DMS53 (cell line): Measurements from ENCODE around the gene GNAS.

ENCODE experiments used
- DNase-seq: peaks from one replicate; lab custom pipeline; 2025; lab: John Stamatoyannopoulos, UW

GNAS gene

GRCh38 chr20:58899512-58899911, 47.0 kb downstream of the GNAS start:
- no peak for DNase-seq

GRCh38 chr20:58900397-58900796, 47.9 kb downstream of the GNAS start:
- DNase-seq = no peak

- no peak for DNase-seq
Measured at GRCh38 chr20:58901488-58902402, 49.2 kb downstream of the GNAS start.

- no peak for DNase-seq
Measured at GRCh38 chr20:58903614-58904013, 51.1 kb downstream of the GNAS start.

GRCh38 chr20:58905236-58905635, 52.7 kb downstream of the GNAS start:
- no peak for DNase-seq

- no peak for DNase-seq
Measured at GRCh38 chr20:58906111-58906510, 53.6 kb downstream of the GNAS start.

GRCh38 chr20:58906894-58907293, 54.4 kb downstream of the GNAS start:
- DNase-seq = no peak

- peak; percentile 64 for DNase-seq
Measured at GRCh38 chr20:58907320-58908137, 55.0 kb downstream of the GNAS start.

DNA sequence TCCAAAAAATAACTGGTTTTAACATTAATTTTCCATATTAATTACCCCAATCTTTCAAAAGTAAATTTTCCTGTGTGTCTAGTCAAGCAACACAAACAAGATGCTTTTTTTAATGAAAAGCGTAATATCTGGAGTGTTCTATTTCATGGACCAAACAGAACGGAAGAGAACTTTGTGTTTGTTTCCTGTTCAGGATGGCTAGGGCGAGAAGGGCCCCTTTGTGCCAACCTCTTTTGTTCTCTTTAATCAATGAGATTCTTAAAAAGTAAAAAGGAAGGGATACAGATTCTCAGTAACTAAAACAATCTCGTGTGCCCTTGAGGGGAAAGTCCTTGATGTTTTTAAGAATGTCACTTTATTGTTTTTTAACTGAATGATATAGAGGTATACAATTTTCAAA, 55.7 kb downstream of the GNAS start:
- no peak for DNase-seq

- DNase-seq = no peak
Measured at GRCh38 chr20:58908941-58909340, 56.4 kb downstream of the GNAS start.

DNA sequence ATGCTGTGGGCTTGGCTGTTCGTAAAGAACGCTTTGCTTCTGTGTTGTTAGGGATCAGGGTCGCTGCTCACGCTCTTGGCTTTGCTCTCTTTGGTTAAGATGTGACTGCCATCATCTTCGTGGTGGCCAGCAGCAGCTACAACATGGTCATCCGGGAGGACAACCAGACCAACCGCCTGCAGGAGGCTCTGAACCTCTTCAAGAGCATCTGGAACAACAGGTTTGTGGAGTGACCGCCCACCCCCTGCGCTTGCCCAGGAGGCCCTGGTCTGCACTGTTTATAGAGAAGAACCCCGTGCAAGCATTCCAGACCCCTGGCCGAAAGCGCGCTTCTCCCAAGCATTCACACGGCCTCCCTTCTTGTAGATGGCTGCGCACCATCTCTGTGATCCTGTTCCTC, 57.1 kb downstream of the GNAS start:
- DNase-seq = no peak

GRCh38 chr20:58910473-58910872, 58.0 kb downstream of the GNAS start:
- DNase-seq = no peak

DNA sequence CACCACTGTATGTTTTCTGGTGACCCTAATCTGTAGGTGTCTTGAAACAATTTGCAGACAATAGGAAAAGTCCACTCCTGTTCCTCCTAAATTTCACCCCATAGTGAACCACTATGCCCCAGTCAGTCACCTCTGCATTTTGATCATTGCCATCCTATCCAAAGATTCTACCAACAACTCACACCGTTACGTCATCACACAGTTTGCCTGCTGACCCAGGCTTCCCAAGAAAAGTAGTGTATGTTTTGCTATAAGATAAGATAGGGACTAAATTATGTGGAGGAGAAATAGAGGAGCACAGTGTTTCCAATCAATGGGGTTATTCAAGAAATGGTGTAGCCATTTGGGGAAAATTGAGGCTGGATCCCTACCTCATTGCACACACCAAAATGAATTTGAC, 58.8 kb downstream of the GNAS start:
- DNase-seq = no peak

- DNase-seq = no peak
Measured at GRCh38 chr20:58911970-58912369, 59.5 kb downstream of the GNAS start.

DNA sequence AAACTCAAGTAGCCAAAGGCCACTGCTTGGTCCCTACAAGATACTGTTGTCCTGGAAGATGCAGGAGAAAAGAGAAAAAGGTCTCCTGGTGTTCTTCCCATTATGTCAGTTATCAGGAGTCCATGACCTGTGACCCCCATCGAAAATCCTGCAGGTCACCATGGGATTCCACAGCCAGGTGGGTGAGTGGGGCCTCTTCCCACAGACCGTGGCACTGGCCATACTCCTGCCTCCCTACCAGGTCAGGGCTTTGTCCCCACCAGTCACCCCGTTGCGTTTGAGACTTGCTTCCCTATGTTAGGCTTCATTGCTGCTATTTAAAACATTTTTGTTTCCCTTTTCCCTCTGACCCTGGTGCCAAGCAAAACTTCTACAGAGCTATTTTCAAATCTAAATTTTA, 60.6 kb downstream of the GNAS start:
- no peak for DNase-seq

- DNase-seq = no peak
Measured at GRCh38 chr20:58918621-58919020, 66.1 kb downstream of the GNAS start.

GRCh38 chr20:58921564-58921963, 69.0 kb downstream of the GNAS start:
- no peak for DNase-seq

GRCh38 chr20:58922036-58922435, 69.5 kb downstream of the GNAS start:
- no peak for DNase-seq

GRCh38 chr20:58923117-58923712, 70.7 kb downstream of the GNAS start:
- no peak for DNase-seq

GRCh38 chr20:58926802-58927489, 74.4 kb downstream of the GNAS start:
- no peak for DNase-seq

DNA sequence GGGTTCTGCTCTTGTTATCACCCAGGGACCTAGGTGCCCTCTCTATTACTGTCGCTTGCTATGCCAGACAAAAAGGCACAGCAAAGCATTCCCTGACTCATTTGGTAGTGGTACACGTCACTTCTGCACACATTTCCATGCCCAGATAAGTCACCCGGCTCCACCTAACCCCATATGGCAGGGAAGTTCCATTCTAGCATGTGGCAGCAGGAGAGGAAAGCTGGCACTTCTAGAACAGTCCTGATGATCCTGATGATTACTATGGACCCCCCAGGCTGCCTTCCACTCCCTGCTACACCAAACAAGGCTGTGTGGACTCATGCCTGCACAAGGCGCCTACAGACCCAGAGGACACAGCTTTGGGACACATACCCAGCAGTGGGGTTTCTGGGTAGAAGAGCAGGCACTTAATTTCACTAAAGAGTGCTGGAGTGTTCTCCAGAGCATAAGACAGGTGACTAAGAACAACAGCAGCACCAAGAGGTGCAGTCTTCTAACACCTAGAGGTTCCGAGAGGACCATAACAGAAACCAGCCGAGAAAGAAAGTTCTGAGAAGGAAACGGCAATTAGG, 75.1 kb downstream of the GNAS start:
- no peak for DNase-seq

GRCh38 chr20:58930496-58930895, 78.0 kb downstream of the GNAS start:
- DNase-seq = no peak
